ENCODE data around the gene VWA8.

Gene VWA8

DNA sequence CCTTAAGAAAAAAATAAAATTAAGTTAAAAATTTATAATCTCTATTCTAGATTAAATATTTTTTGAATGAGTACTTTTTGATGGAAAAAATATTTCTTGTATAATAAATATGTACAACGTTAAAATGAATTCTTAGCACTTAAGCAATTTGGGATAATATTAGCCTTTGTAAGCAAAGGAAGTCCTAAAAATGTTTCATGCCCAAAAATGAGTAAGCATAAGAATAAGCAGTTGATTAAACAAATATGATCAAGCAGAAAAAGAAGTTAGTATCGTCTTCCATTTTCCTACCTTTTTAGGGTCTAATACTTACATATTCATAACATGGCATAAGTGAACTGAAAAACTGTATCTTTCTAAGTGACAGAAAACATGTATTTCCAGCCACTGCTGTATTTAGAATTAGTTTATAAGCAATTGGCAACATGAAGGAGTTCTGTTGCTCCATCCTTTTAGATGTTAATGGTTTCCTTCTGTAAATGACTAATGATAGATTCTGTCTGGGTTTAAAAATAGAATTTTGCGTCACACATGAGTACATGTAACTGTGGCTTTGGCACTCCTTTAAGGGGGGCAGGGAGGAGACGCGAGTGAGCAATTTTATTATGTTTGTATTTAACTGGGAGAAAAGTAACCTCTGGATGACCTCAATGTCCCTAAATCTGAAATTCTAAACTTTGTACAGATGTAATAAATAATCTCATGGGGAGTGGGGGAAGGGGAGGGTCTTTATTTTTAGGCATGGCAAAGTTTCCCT, 266.2 kb downstream of the VWA8 start:
- DNase-seq (ENCODE audit: low spot score) (peak; percentile 40), FAIRE-seq (no peak)

DNA sequence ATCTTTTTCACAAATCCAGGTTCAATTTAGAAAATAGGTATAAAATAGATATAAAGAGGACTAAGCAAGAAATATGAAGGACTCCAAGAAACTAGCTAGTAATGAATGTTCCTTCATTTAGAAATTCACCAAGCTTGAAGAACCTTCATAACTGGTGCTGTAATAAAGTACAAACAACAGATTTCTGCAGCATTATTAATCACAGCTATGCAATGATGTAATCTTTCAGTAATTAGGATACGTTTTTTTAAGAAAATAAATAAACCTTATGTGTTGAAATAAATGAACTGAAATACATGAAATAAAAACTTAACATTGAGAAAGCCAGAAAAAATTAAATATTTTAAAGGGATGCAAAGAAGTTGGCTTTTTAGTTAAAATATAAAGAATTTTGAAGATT, 267.5 kb downstream of the VWA8 start:
- FAIRE-seq, result no peak

DNA sequence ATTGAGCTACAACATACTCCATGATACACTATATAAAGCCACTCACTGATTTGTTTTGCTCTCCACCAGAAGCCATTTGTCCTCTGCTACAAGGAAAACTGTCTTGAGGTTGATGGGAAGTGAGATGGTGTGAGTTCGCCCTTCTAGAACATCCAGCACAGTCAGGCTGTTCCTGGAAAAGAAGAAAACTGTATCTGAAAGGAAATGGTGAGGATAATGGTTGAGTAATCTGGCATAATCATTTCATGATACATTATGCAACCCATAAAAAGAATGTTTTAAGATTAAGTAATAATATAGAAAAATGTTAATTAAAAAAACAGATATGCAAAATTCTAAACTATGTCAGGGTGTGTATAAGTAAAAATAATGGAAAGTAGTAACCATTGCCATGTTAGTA, 269.6 kb downstream of the VWA8 start:
- DNase-seq (ENCODE audit: low spot score), result no peak
- FAIRE-seq, result no peak

More for the DNA sequence above, 267.5 kb downstream of the VWA8 start:
- DNase-seq (ENCODE audit: low spot score), result no peak

DNA sequence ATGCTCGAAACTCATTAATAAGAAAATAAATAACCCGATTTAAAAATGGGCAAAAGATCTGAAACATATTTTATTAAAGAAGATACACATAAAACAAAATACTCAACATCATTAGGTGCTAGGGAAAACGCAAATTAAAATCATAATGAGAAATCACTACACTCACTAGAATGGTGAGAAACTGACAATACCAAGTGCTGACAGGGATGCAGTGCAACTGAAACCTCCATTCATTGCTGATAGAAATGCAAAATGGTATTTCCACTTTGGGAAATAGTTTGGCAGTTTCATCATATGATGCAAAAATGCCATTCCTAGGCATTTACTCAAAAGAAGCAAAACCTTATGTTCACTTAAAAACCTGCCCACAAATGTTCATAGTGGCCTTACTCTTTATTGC, 278.1 kb downstream of the VWA8 start:
- DNase-seq (ENCODE audit: low spot score) (no peak), FAIRE-seq (no peak)

GRCh38 chr13:41682001-41682400, 278.9 kb downstream of the VWA8 start:
- DNase-seq (ENCODE audit: low spot score), result no peak
- FAIRE-seq, result no peak

DNA sequence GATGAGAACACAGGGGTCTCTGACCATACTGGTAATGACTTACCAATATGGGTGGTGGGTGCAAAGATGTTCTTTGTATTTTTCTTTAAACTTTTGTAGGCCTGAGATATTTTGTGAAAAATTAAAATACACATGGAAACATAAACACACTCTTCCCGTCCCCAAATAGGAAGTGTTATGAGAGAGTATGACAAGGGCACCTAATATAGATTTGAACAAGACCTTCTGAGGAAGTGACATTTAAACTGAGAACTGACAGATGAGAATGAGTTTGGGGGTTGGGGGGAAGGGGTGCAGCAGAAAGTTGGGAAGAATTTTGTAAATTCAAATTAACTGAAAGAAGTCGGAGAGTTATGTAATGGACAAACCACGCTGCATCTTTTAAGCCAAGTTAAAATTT, 279.3 kb downstream of the VWA8 start:
- no peak for FAIRE-seq
- no peak for DNase-seq (ENCODE audit: low spot score)

DNA sequence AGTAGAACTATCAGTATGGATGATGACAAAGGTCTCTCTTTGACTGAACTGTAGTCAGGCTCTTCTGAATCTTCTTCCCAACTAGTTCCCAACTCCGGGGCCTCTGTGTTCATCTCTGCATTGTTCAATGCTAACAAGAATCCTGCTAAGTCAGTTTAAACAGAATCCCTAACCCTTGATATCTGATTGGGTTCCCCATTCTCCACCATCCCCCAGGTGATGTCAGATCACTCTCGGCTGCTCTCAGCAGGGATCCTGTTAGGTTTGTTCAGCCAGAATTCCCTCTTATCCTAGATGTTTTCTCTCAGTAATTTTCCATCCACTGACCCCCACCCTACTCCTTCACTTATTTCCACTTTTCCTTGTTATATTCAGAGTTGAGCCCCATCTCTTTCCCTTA, 280.0 kb downstream of the VWA8 start:
- no peak for DNase-seq (ENCODE audit: low spot score)
- no peak for FAIRE-seq

DNA sequence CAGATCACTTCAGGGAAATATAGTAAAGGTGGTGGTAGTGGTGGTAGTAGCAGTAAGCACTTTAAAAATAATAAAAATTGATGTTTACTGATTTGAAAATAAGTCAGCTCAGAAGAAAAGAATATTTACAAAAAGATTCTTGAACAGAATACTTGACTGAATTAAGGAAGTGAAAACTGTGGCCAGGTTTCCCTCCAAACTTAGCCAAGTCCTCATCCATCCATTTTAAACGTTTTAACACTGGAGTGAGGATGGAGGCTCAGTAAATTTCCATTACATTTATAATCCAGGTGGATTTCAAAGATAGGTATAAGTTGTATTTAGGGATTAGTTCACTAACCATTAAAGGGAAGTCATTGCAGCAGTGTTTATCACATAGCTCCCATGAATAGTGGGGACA, 282.1 kb downstream of the VWA8 start:
- DNase-seq (ENCODE audit: low spot score), result no peak
- no peak for FAIRE-seq

- FAIRE-seq (no peak), DNase-seq (ENCODE audit: low spot score) (no peak)
These were observed 282.7 kb downstream of the VWA8 start for GRCh38 chr13:41678249-41678648.

GRCh38 chr13:41675306-41675705, 285.6 kb downstream of the VWA8 start:
- FAIRE-seq (no peak), DNase-seq (ENCODE audit: low spot score) (no peak)

GRCh38 chr13:41674246-41674645, 286.7 kb downstream of the VWA8 start:
- DNase-seq (ENCODE audit: low spot score) (no peak), FAIRE-seq (no peak)

DNA sequence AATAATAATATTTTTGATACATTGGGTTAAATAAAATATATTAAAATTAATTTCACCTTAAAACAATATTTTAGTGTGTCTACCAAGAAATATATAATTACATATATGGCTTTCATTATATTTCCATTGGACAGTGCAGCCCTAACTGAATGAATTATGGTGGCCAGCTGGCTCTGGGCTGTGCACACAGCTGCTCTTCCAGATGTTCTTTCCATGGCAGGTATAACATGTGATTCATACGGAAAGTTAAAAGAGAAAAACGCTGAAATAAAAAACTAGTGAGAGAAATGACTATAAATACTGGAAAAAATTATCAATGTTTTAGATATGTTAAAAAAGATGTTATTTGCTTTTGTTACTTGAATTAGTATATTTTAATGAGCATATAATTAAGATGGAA, 287.3 kb downstream of the VWA8 start:
- FAIRE-seq, result no peak
- DNase-seq (ENCODE audit: low spot score), result no peak

- no peak for FAIRE-seq
- DNase-seq (ENCODE audit: low spot score), result no peak
These were observed 290.0 kb downstream of the VWA8 start for GRCh38 chr13:41670873-41671443.

DNA sequence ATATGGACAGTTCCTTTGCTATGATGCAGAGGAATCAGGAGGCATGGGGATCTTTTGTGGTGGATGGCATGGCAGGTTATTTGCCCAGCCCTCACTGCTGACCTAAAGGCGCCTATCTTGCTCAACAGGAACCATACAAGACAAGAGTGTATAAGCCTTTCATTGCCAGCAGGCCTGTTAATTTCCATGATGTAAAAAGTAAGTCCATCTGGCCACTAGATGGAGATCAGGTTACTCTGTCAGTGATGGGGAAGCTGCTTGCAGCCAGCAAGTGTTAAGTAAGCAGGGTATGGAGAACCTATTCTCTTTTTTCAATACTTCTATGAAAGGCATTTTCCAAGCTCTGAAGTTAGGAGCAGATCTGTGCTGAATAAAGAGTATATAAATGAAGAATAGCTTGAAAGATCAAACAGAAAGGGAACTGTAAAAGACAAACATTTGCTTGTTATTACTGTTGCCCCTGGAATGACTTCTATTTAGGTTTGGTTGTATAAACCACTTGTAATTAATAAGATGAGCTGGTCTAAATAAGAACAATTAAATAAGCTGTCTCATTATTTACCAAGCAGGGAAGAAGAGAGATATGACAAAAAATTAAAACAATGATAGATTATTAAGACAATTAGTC, 292.7 kb downstream of the VWA8 start:
- FAIRE-seq (no peak), DNase-seq (ENCODE audit: low spot score) (peak; percentile 54)

GRCh38 chr13:41666644-41667043, 294.3 kb downstream of the VWA8 start:
- FAIRE-seq (no peak), DNase-seq (ENCODE audit: low spot score) (no peak)

- no peak for DNase-seq (ENCODE audit: low spot score)
- no peak for FAIRE-seq
These were observed 300.5 kb downstream of the VWA8 start for GRCh38 chr13:41660411-41660810.

GRCh38 chr13:41658057-41658661, 302.8 kb downstream of the VWA8 start:
- DNase-seq (ENCODE audit: low spot score), result no peak
- no peak for FAIRE-seq

GRCh38 chr13:41655997-41656396, 304.9 kb downstream of the VWA8 start:
- no peak for DNase-seq (ENCODE audit: low spot score)
- FAIRE-seq, result no peak

DNA sequence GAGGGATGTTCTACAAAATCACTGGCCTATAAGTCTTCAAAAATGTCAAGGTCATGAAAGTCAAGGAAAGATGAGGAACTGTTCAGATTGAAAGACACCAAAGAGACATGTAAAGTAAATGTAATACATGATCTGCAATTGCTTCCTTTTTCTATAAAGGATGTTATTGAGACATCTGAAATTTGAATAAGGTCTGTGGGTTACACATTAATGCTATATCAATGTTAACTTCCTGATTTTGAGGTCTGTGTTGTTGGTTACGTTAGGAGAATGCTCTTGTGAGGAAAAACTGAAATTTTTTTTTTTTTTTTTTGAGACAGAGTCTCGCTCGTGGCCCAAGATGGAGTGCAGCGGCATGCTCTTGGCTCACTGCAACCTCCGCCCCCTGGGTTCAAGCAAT, 306.1 kb downstream of the VWA8 start:
- FAIRE-seq, result no peak
- DNase-seq (ENCODE audit: low spot score), result no peak

DNA sequence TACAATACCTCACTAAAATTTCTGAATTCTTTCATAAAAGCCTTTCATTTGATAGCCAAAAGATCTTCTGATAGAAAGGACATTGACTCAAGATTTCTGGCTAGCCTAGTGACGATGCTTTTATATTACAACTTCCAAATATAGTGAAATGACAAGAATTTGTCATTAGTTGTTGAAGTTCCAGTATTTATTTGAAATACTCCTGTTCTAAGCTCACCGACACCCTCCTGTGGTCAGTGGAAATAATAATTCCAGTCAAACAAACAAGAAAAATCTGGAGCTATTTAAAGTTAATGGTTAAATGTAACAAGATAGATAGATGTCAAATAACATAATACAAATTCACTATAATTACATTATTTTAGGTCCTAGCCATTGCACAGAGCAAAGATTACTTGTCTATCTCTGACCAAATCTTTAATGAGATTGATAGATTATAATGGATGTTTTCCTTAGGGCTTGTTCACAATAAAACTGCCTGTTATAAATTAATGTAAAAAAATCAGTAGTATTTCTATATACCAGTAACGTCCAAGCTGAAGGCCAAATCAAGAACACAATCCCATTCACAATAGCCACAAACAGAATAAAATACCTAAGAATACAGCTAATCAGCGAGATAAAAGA, 308.1 kb downstream of the VWA8 start:
- FAIRE-seq (no peak), DNase-seq (ENCODE audit: low spot score) (no peak)

DNA sequence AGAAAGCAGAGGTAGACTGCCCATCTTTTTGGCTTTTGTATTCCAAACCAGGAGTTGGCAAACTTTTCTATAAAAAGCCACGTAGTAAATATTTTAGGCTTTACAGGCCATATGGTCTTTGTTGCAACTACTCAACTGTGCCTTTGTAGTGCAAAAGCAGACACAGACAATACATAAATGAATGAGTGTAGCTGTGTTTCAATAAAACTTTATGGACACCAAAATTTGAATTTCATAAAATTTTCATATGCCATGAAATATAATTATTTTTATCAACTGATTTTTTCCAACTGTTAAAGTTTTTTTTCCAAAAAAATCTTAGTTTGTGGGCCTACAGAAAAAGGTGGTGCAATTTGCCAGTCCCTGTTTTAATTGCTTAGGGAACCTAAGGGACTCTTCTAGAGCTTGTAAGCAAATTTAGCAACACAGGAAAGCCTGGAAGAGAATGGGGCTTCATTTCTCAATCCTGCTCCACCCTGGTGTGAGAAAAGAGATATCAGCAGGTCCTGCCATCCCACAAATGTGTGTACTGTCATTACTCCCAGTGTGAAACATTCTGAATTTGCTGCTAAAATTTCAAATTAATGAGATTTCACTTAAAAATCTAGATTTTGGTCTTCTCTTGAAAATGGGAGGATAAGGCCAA, 309.4 kb downstream of the VWA8 start:
- no peak for DNase-seq (ENCODE audit: low spot score)
- no peak for FAIRE-seq

- no peak for DNase-seq (ENCODE audit: low spot score)
- FAIRE-seq, result no peak
These were observed 310.2 kb downstream of the VWA8 start for GRCh38 chr13:41650706-41651105.

Data from urothelium cell line (cell line).